A673 (cell line): ENCODE data around the gene API5.

Experiments used
- CTCF ChIP-seq: fragments of 300-800, 200-600 bp; sonication (generic); conservative IDR thresholded peaks from 2 replicates; pipeline ENCODE4 v1.5.1; 2017; ENCODE audit warnings: low read depth, mild to moderate bottlenecking, antibody characterized with exemption, low read length, moderate library complexity, mixed read lengths
- EZH2 ChIP-seq: fragments of 200-600 bp; sonication (generic); IDR thresholded peaks from 2 replicates; pipeline ENCODE4 v1.6.1; 2017; ENCODE audit warnings: borderline replicate concordance, low read depth, mild to moderate bottlenecking, mixed read lengths, antibody characterized with exemption, low read length; ENCODE audit not compliant: poor library complexity, severe bottlenecking

- TF ChIP-seq CTCF (no peak), EZH2 (no peak)
Measured at GRCh38 chr11:43285826-43286225, 26.0 kb upstream of the API5 start.
